ENCODE results near the gene RHEX. TPM values are rescaled to one million over a fixed set of nuclear protein-coding genes. Genes with fewer than 3 reads are reported as not detected.
"Not testable (repeated sequence)": the region's sequence is repeated elsewhere in the genome, so short reads cannot be mapped to it uniquely, and the experiment has no call there.

RHEX gene
- total RNA-seq, 4 donors from 2014 or later: 0.93 to 9.9 (median 1.7) TPM; not detected in 1

DNA sequence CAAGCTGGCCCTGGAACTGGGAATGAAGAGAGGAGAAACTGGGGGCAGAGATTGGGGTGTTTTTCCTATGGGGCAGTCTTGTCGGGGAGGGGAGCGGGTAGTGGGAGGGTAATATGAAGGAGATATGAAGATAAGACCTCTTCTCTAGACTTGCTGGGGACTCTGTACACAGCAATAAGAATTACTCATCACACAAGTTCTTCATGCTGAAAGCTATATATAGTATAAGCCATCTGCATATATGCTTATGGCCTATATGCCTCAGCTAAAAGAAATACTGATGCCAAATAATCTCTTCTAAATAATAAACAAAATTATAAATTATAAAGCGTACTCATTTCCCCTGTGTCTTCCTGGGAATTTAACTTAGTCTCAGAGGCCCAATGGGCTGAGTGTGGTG is 7.9 kb downstream of the RHEX start:
- TF ChIP-seq, protein P1, sequence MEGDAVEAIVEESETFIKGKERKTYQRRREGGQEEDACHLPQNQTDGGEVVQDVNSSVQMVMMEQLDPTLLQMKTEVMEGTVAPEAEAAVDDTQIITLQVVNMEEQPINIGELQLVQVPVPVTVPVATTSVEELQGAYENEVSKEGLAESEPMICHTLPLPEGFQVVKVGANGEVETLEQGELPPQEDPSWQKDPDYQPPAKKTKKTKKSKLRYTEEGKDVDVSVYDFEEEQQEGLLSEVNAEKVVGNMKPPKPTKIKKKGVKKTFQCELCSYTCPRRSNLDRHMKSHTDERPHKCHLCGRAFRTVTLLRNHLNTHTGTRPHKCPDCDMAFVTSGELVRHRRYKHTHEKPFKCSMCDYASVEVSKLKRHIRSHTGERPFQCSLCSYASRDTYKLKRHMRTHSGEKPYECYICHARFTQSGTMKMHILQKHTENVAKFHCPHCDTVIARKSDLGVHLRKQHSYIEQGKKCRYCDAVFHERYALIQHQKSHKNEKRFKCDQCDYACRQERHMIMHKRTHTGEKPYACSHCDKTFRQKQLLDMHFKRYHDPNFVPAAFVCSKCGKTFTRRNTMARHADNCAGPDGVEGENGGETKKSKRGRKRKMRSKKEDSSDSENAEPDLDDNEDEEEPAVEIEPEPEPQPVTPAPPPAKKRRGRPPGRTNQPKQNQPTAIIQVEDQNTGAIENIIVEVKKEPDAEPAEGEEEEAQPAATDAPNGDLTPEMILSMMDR (IDR thresholded peaks at IDR 0.05): no peak
- no peak for TF ChIP-seq POLR2A (IDR thresholded peaks at IDR 0.05)
- no peak overlapping the region for H3K4me3 ChIP-seq (ENCODE audit: low read depth, poor library complexity, severe bottlenecking)
- 96% methylated on average over 3 of the region's 3 CpGs for WGBS, 2 donors
- intact Hi-C loops (cut with DNase I; ENCODE audit: low total_unique reads): no loop called here
- no peak for DNase-seq (ENCODE audit: low spot score in 2 of 2)

DNA sequence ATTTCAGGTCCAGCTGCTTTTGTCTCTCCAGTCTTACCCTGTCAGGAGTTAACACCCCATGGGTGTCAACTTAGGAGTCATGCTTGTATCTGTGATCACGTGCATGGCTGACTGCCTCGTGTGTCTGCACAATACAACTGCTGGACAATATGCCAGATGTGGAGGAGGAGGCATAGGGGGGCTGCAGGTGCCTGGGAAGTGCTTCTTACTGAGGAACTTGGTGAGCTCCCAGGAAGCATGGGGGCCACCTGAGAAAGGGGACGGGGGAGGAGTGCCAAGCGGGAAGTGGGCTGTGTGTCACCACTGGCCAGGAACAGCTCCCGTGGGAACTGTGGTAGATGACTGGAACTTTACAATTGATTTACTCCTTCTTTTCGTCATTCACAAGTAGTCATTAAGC is 9.5 kb downstream of the RHEX start:
- intact Hi-C loops (cut with DNase I; ENCODE audit: low total_unique reads): no loop called here
- DNase-seq (ENCODE audit: low spot score in 2 of 2): no peak
- WGBS, 2 donors: 64 to 82% methylated on average over 4 to 6 of the region's 6 CpGs
- H3K4me3 ChIP-seq (ENCODE audit: low read depth, poor library complexity, severe bottlenecking): no peak overlapping the region
- no peak for TF ChIP-seq POLR2A (IDR thresholded peaks at IDR 0.05)
- TF ChIP-seq, protein P1 (IDR thresholded peaks at IDR 0.05): no peak

DNA sequence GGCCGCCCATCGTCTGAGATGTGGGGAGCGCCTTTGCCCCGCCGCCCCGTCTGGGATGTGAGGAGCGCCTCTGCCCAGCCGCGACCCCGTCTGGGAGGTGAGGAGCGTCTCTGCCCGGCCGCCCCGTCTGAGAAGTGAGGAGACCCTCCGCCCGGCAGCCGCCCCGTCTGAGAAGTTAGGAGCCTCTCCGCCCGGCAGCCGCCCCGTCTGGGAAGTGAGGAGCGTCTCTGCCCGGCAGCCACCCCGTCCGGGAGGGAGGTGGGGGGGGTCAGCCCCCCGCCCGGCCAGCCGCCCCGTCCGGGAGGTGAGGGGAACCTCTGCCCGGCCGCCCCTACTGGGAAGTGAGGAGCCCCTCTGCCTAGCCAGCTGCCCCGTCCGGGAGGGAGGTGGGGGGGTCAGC is 11.0 kb downstream of the RHEX start:
- H3K4me3 ChIP-seq (ENCODE audit: low read depth, poor library complexity, severe bottlenecking); DNase-seq (ENCODE audit: low spot score in 2 of 2); intact Hi-C loops (cut with DNase I; ENCODE audit: low total_unique reads): not testable (repeated sequence)
- WGBS, 2 donors: 93 to 99% methylated on average over 11 to 22 of the region's 35 CpGs

DNA sequence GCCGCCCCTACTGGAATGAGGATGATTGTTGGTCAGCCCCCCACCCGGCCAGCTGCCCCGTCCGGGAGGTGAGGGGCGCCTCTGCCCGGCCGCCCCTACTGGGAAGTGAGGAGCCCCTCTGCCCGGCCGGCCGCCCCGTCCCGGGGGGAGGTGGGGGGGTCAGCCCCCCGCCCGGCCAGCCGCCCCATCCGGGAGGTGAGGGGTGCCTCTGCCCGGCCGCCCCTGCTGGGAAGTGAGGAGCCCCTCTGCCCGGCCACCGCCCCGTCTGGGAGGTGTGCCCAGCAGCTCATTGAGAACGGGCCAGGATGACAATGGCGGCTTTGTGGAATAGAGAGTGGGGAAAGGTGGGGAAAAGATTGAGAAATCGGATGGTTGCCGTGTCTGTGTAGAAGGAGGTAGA is 11.5 kb downstream of the RHEX start:
- intact Hi-C loops (cut with DNase I; ENCODE audit: low total_unique reads); DNase-seq (ENCODE audit: low spot score in 2 of 2); H3K4me3 ChIP-seq (ENCODE audit: low read depth, poor library complexity, severe bottlenecking): not testable (repeated sequence)
- WGBS, 2 donors: 82 to 100% methylated on average over 7 to 9 of the region's 25 CpGs

DNA sequence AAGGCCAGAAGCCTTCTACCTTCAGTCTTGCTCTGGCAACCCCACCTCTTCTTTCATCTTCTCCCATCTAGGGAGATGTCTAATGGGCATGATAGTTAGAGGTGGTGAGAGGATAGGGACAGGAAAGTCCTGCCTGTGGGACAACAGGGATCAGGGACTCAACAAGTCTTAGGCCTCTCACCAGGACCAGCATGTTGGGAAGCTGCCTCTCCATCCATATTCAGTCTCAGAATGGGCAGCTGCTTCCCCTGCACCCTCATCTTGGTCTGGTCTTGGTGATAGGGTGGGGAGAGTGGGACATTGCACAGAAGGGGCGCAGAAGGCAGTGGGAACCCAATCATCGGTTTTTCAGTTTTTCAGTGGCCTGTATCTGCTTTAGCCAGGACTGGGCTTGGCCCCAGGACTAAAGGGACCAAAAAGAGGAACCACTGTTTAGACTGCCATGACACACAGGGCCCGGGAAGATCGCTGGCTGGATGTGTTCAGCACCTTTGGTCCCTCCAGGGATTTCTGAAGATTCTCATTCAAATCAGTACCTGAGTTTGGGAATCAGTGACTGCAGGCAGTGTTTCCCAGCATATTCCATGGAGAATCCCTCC is 12.7 kb downstream of the RHEX start:
- DNase-seq (ENCODE audit: low spot score in 2 of 2): no peak
- TF ChIP-seq, protein P1 (IDR thresholded peaks at IDR 0.05): no peak
- H3K4me3 ChIP-seq (ENCODE audit: low read depth, poor library complexity, severe bottlenecking): no peak overlapping the region
- WGBS, 2 donors: 85 to 86% methylated on average over 4 of the region's 4 CpGs
- intact Hi-C loops (cut with DNase I; ENCODE audit: low total_unique reads): no loop called here

DNA sequence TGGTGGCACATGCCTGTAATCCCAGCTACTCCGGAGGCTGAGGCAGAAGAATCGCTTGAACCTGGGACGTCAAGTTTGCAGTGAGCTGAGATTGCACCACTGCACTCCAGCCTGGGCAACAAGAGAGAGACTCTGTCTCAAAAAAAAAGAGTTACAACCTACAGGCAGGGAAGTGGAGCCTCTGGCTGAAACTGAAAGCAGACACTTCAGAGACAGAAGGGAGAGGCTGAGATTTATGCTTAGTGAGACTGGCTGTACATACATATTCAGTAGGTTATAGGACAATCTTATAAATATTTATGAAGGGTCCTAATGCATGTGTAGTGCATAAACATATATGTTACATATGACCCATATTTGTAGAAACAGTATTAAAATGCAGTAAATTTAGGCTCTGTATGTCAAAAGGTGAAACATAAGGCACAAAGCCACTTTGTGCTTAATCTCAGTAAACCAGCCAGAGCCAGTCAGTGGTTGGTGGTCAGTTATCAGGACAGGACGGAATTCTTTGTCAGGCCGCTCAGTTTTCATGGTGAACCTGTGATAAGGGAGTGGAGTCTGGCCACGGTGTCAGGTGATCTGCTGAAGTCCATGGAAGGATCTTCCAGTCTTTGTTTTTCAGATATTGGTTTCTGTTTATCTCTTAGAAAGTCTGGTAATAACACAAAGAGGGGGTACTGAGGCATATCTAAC is 13.7 kb downstream of the RHEX start:
- 68 to 75% methylated on average over 5 to 6 of the region's 6 CpGs for WGBS, 2 donors
- DNase-seq (ENCODE audit: low spot score in 2 of 2): no peak
- no peak overlapping the region for H3K4me3 ChIP-seq (ENCODE audit: low read depth, poor library complexity, severe bottlenecking)
- TF ChIP-seq, protein P1 (IDR thresholded peaks at IDR 0.05): no peak
- no peak for TF ChIP-seq POLR2A (IDR thresholded peaks at IDR 0.05)
- intact Hi-C loops (cut with DNase I; ENCODE audit: low total_unique reads): no loop called here

All from lower leg skin (tissue), 4 donors.